Neural cell (in vitro differentiated cells): ENCODE results near the gene ARHGAP24. TPM values are rescaled to one million over a fixed set of nuclear protein-coding genes. Genes with fewer than 3 reads are reported as not detected.

Source experiments
- H2AFZ ChIP-seq: fragments of 200-600, 300-800 bp; sonication (generic), shearing (Covaris generic); 2 replicates; pipeline ENCODE4 v1.6.0; 2014; ENCODE audit warnings: low read depth, mild to moderate bottlenecking, antibody characterized with exemption, low read length, moderate library complexity
- H3F3A ChIP-seq: fragments of 200-600 bp; shearing (Covaris generic); 2 replicates; pipeline ENCODE4 v1.6.1; 2016; ENCODE audit warnings: mild to moderate bottlenecking, moderate library complexity, mixed read lengths, antibody characterized with exemption, low read length; ENCODE audit not compliant: insufficient read depth, poor library complexity, severe bottlenecking
- H3K27ac ChIP-seq: fragments of 200-600, 300-800 bp; sonication (generic), shearing (Covaris generic); 2 replicates; pipeline ENCODE4 v1.5.1; 2014; ENCODE audit warnings: mild to moderate bottlenecking, low read length, moderate library complexity
- H3K27me3 ChIP-seq: fragments of 300-800, 200-600 bp; sonication (generic), shearing (Covaris generic); 2 replicates; pipeline ENCODE4 v1.6.0; 2014; ENCODE audit warnings: mild to moderate bottlenecking, low read depth, low read length, moderate library complexity; ENCODE audit not compliant: insufficient read depth
- H3K36me3 ChIP-seq: fragments of 300-800, 200-600 bp; sonication (generic), shearing (Covaris generic); 2 replicates; pipeline ENCODE4 v1.5.1; 2014; ENCODE audit warnings: mild to moderate bottlenecking, antibody characterized with exemption, low read length, moderate library complexity; ENCODE audit not compliant: insufficient read depth
- H3K4me2 ChIP-seq: fragments of 300-800, 200-600 bp; sonication (generic), shearing (Covaris generic); 2 replicates; pipeline ENCODE4 v1.6.0; 2014; ENCODE audit warnings: mild to moderate bottlenecking, low read length
- H3K4me3 ChIP-seq: fragments of 300-800, 200-600 bp; sonication (generic), shearing (Covaris generic); 2 replicates; pipeline ENCODE4 v1.5.1; 2014; ENCODE audit warnings: mild to moderate bottlenecking, low read length, moderate library complexity
- H3K79me2 ChIP-seq: fragments of 200-600 bp; shearing (Covaris generic); replicated peaks from 2 replicates; pipeline ENCODE4 v1.6.0; 2014; ENCODE audit warnings: mild to moderate bottlenecking, low read length, moderate library complexity; ENCODE audit not compliant: insufficient read depth
- H3K9ac ChIP-seq: fragments of 300-800, 200-600 bp; sonication (generic), shearing (Covaris generic); 2 replicates; pipeline ENCODE4 v1.6.1; 2016; ENCODE audit warnings: mild to moderate bottlenecking, low read length, mixed read lengths
- H3K9me2 ChIP-seq: fragments of 200-600 bp; shearing (Covaris generic); 2 replicates; pipeline ENCODE4 v1.6.1; 2016; ENCODE audit warnings: mild to moderate bottlenecking, low read length, mixed read lengths; ENCODE audit not compliant: insufficient read depth
- H3K9me3 ChIP-seq: fragments of 200-600, 300-800 bp; sonication (generic), shearing (Covaris generic); 2 replicates; pipeline ENCODE4 v1.6.1; 2016; ENCODE audit warnings: mild to moderate bottlenecking, mixed run types, low read length, moderate library complexity, mixed read lengths
- H4K20me1 ChIP-seq: fragments of 200-600 bp; shearing (Covaris generic); 2 replicates; pipeline ENCODE4 v1.6.1; 2016; ENCODE audit warnings: mild to moderate bottlenecking, mixed run types; ENCODE audit not compliant: insufficient read depth
- EP300 ChIP-seq: fragments of 450-650 bp; conservative IDR thresholded peaks from 2 replicates; pipeline ENCODE4 v1.6.1; 2014; ENCODE audit warnings: antibody characterized with exemption, mild to moderate bottlenecking, moderate library complexity; ENCODE audit not compliant: poor library complexity, severe bottlenecking
- EZH2 ChIP-seq: fragments of 200-600, 300-800 bp; shearing (Covaris generic), sonication (generic); IDR thresholded peaks from 2 replicates; pipeline ENCODE4 v1.6.1; 2014; ENCODE audit warnings: antibody characterized with exemption, low read length, borderline replicate concordance, mild to moderate bottlenecking; ENCODE audit not compliant: insufficient read depth, poor library complexity, severe bottlenecking
- MXI1 ChIP-seq: fragments of 450-650 bp; conservative IDR thresholded peaks from 2 replicates; pipeline ENCODE4 v1.6.1; 2014; ENCODE audit warnings: antibody characterized with exemption, mild to moderate bottlenecking; ENCODE audit not compliant: poor library complexity, severe bottlenecking
- POLR2AphosphoS5 ChIP-seq: IDR thresholded peaks from 2 replicates; pipeline ENCODE4 v1.6.1; 2012
- RAD21 ChIP-seq: fragments of 450-650 bp; conservative IDR thresholded peaks from 2 replicates; pipeline ENCODE4 v1.6.1; 2014; ENCODE audit warnings: antibody characterized with exemption, mild to moderate bottlenecking, moderate library complexity
- SMC3 ChIP-seq: fragments of 450-650 bp; conservative IDR thresholded peaks from 2 replicates; pipeline ENCODE4 v1.6.1; 2014; ENCODE audit warnings: antibody characterized with exemption, mild to moderate bottlenecking, moderate library complexity; ENCODE audit not compliant: poor library complexity
- TAF1 ChIP-seq: IDR thresholded peaks from 2 replicates; pipeline ENCODE4 v1.6.1; 2012; ENCODE audit warnings: low read depth
- polyA plus RNA-seq: library from polyadenylated mRNA; depleted of rRNA; stranded (reverse); fragments of >200 nt; gene quantifications from 2 replicates; pipeline ENCODE4 v1.2.3, GENCODE V29; 2014
- TF ChIP-seq, protein P1 (sequence below): IDR thresholded peaks from 2 replicates; pipeline ENCODE4 v1.6.1; 2012; ENCODE audit warnings: borderline replicate concordance
- TF ChIP-seq, protein P2 (sequence below): fragments of 450-650 bp; IDR thresholded peaks from 2 replicates; pipeline ENCODE4 v1.5.1; 2014; ENCODE audit warnings: antibody characterized with exemption, mild to moderate bottlenecking, moderate library complexity; ENCODE audit not compliant: poor library complexity, severe bottlenecking

The ARHGAP24 gene
- polyA plus RNA-seq, 1 donor from 2014 or later, result 2.9 TPM

DNA sequence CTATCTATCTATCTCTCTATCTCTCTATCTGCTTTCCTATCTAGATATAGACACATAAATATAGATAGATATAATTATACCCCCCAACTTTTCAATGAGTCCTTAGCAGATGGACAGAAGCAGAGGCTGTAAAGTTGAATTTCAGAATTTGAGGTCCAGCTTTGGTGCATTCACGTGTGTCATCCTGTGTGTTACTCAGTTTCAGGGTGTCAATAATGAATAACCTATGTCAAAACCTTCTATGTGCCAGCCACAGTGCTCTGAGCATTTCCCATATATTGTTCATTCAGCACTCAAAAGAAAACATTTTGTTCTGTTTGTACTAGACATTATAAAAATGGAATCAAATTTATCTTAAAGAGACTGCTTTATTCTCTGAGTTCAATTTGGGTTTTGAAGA is 310.0 kb downstream of the ARHGAP24 start:
- H3K27me3 ChIP-seq, result no peaks in the 10 kb centered on the region
- TF ChIP-seq TAF1, result no peak
- no peak for TF ChIP-seq SMC3
- no peak for TF ChIP-seq POLR2AphosphoS5
- no peak for TF ChIP-seq EZH2
- TF ChIP-seq EP300, result no peak
- TF ChIP-seq, protein P1, sequence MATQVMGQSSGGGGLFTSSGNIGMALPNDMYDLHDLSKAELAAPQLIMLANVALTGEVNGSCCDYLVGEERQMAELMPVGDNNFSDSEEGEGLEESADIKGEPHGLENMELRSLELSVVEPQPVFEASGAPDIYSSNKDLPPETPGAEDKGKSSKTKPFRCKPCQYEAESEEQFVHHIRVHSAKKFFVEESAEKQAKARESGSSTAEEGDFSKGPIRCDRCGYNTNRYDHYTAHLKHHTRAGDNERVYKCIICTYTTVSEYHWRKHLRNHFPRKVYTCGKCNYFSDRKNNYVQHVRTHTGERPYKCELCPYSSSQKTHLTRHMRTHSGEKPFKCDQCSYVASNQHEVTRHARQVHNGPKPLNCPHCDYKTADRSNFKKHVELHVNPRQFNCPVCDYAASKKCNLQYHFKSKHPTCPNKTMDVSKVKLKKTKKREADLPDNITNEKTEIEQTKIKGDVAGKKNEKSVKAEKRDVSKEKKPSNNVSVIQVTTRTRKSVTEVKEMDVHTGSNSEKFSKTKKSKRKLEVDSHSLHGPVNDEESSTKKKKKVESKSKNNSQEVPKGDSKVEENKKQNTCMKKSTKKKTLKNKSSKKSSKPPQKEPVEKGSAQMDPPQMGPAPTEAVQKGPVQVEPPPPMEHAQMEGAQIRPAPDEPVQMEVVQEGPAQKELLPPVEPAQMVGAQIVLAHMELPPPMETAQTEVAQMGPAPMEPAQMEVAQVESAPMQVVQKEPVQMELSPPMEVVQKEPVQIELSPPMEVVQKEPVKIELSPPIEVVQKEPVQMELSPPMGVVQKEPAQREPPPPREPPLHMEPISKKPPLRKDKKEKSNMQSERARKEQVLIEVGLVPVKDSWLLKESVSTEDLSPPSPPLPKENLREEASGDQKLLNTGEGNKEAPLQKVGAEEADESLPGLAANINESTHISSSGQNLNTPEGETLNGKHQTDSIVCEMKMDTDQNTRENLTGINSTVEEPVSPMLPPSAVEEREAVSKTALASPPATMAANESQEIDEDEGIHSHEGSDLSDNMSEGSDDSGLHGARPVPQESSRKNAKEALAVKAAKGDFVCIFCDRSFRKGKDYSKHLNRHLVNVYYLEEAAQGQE, result no peak
- no peak for TF ChIP-seq MXI1
- TF ChIP-seq, protein P2, sequence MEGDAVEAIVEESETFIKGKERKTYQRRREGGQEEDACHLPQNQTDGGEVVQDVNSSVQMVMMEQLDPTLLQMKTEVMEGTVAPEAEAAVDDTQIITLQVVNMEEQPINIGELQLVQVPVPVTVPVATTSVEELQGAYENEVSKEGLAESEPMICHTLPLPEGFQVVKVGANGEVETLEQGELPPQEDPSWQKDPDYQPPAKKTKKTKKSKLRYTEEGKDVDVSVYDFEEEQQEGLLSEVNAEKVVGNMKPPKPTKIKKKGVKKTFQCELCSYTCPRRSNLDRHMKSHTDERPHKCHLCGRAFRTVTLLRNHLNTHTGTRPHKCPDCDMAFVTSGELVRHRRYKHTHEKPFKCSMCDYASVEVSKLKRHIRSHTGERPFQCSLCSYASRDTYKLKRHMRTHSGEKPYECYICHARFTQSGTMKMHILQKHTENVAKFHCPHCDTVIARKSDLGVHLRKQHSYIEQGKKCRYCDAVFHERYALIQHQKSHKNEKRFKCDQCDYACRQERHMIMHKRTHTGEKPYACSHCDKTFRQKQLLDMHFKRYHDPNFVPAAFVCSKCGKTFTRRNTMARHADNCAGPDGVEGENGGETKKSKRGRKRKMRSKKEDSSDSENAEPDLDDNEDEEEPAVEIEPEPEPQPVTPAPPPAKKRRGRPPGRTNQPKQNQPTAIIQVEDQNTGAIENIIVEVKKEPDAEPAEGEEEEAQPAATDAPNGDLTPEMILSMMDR, result no peak
- no peak for TF ChIP-seq RAD21
- no peaks in the 10 kb centered on the region for H3K79me2 ChIP-seq
- no peaks in the 10 kb centered on the region for H3K36me3 ChIP-seq
- H3K9ac ChIP-seq, result no peak overlapping the region
- no peaks in the 10 kb centered on the region for H3K9me3 ChIP-seq
- H3K27ac ChIP-seq, result no peak overlapping the region
- H3F3A ChIP-seq, result no peaks in the 10 kb centered on the region
- H2AFZ ChIP-seq, result no peak overlapping the region
- no peak overlapping the region for H3K4me3 ChIP-seq
- no peak overlapping the region for H3K4me2 ChIP-seq
- no peaks in the 10 kb centered on the region for H3K9me2 ChIP-seq
- no peaks in the 10 kb centered on the region for H4K20me1 ChIP-seq

DNA sequence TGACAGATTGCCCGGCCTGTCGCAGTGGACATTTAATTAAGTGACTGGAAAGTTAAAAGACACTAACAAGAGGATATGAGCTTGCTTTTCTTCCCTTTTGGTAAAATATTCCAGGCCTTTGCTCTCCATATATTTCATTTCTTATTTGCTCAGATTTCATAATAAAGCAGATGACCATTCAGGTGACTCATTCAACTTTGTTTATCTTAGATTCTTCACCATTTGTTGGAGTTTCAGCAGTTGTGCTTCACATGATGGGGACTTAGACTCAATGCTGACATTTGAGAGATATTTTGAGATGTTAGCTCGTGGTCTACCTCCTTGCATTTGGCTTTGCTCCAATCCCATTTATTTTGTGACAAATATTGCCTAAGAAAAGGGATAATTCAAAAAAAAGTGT is 312.2 kb downstream of the ARHGAP24 start:
- H3F3A ChIP-seq, result no peaks in the 10 kb centered on the region
- TF ChIP-seq RAD21, result no peak
- no peak for TF ChIP-seq TAF1
- TF ChIP-seq MXI1, result no peak
- TF ChIP-seq, protein P2, result no peak
- no peak for TF ChIP-seq POLR2AphosphoS5
- TF ChIP-seq EZH2, result no peak
- TF ChIP-seq EP300, result no peak
- TF ChIP-seq, protein P1, result no peak
- H3K9me2 ChIP-seq, result no peaks in the 10 kb centered on the region
- H3K4me3 ChIP-seq, result no peak overlapping the region
- no peaks in the 10 kb centered on the region for H3K79me2 ChIP-seq
- no peaks in the 10 kb centered on the region for H3K9me3 ChIP-seq
- H3K9ac ChIP-seq, result no peak overlapping the region
- H3K4me2 ChIP-seq, result no peak overlapping the region
- H3K36me3 ChIP-seq, result no peaks in the 10 kb centered on the region
- no peak overlapping the region for H3K27ac ChIP-seq
- H2AFZ ChIP-seq, result no peak overlapping the region
- no peaks in the 10 kb centered on the region for H4K20me1 ChIP-seq
- no peaks in the 10 kb centered on the region for H3K27me3 ChIP-seq
